Endothelial cell of umbilical vein (primary cell): ENCODE results near the gene APBA2. TPM values are rescaled to one million over a fixed set of nuclear protein-coding genes. Genes with fewer than 3 reads are reported as not detected.

ENCODE experiments used
- BruUV-seq: library from RNA; stranded (reverse); fragments of 400-500 nt; replicated peaks from 2 replicates; lab custom pipeline; 2021; lab: Mats Ljungman, UMichigan
- CTCF ChIA-PET: fragments of 300-600, 350-600 bp; sonication (Branson Sonifier 250); formaldehyde crosslinking; loops from one replicate; lab custom pipeline; 2021; ENCODE audit warnings: antibody characterized with exemption, inconsistent platforms; lab: Charles Lee
- POLR2A ChIA-PET: fragments of 300-600, 350-600 bp; sonication (Branson Sonifier 250); formaldehyde crosslinking; loops from one replicate; lab custom pipeline; 2021; ENCODE audit warnings: antibody characterized with exemption, inconsistent platforms; lab: Charles Lee
- DNase-seq: peaks from one replicate; pipeline ENCODE4 v3.0.0-alpha.2; 2011; ENCODE audit warnings: low read depth, low spot score
- FAIRE-seq: peaks from 2 replicates; lab custom pipeline; 2011; peaks lifted over from hg19 to GRCh38; lab: Jason Lieb, UNC
- H2AFZ ChIP-seq: 2 replicates; pipeline ENCODE4 v1.6.0; 2012; ENCODE audit warnings: low read depth, low read length, control low read depth, inconsistent platforms
- H3K27ac ChIP-seq: 2 replicates; pipeline ENCODE4 v1.5.1; 2011; ENCODE audit warnings: low read depth, mild to moderate bottlenecking, control low read depth, low read length, moderate library complexity; ENCODE audit not compliant: insufficient read depth
- H3K27me3 ChIP-seq, 2 experiments: 2 replicates each; pipeline versions ENCODE4 v1.6.0 to v1.6.1; 2011; ENCODE audit warnings: low read length in 2 of 2, mixed read lengths in 1 of 2; ENCODE audit not compliant: control insufficient read depth in 2 of 2, insufficient read depth in 2 of 2
- H3K36me3 ChIP-seq, 2 experiments: 2 replicates in 1 of 2; 3 replicates in 1 of 2; pipeline ENCODE4 v1.5.1; 2011; ENCODE audit warnings: low read length in 2 of 2, mild to moderate bottlenecking in 1 of 2, moderate library complexity in 1 of 2; ENCODE audit not compliant: control insufficient read depth in 2 of 2, insufficient read depth in 2 of 2; ENCODE audit errors: extremely low read depth in 1 of 2
- H3K4me1 ChIP-seq: 3 replicates; pipeline ENCODE4 v1.5.1; 2011; ENCODE audit warnings: mild to moderate bottlenecking, low read length; ENCODE audit not compliant: control insufficient read depth, insufficient read depth; ENCODE audit errors: extremely low read depth
- H3K4me2 ChIP-seq: 2 replicates; pipeline ENCODE4 v1.6.1; 2011; ENCODE audit warnings: low read length, control low read depth, mixed read lengths; ENCODE audit not compliant: insufficient read depth
- H3K4me3 ChIP-seq, 3 experiments: fragments of 200-600 bp in 1 of 3; sonication (generic), shearing (Covaris generic) in 1 of 3; replicated peaks in 1 of 3; 2 replicates each; pipeline ENCODE4 v1.5.1; 2011 to 2016; ENCODE audit warnings: control low read depth in 3 of 3, low read length in 3 of 3, mild to moderate bottlenecking in 2 of 3, inconsistent platforms in 1 of 3, low read depth in 1 of 3, moderate library complexity in 1 of 3; ENCODE audit not compliant: insufficient read depth in 1 of 3
- H3K79me2 ChIP-seq: 2 replicates; pipeline ENCODE4 v1.6.0; 2012; ENCODE audit warnings: low read length, inconsistent platforms; ENCODE audit not compliant: control insufficient read depth, insufficient read depth
- H3K9ac ChIP-seq: replicated peaks from 2 replicates; pipeline ENCODE3; 2011; ENCODE audit warnings: low read length, control low read depth; ENCODE audit not compliant: insufficient read depth; ENCODE audit errors: extremely low read depth
- H3K9me1 ChIP-seq: replicated peaks from 3 replicates; pipeline ENCODE4 v1.6.0; 2011; ENCODE audit warnings: mild to moderate bottlenecking, low read length; ENCODE audit not compliant: control insufficient read depth, insufficient read depth; ENCODE audit errors: extremely low read depth
- H3K9me3 ChIP-seq: replicated peaks from 2 replicates; pipeline ENCODE4 v1.5.1; 2012; ENCODE audit warnings: low read length, inconsistent platforms; ENCODE audit not compliant: control insufficient read depth, insufficient read depth
- H4K20me1 ChIP-seq: replicated peaks from 2 replicates; pipeline ENCODE3; 2011; ENCODE audit warnings: mild to moderate bottlenecking, low read length; ENCODE audit not compliant: control insufficient read depth, insufficient read depth; ENCODE audit errors: extremely low read depth
- CTCF ChIP-seq, 2 donors: IDR thresholded peaks; 1 replicate in 1 of 2; 2 replicates in 1 of 2; pipeline ENCODE4 v1.5.1; 2011; ENCODE audit warnings: low read length in 2 of 2, mild to moderate bottlenecking in 2 of 2, moderate library complexity in 2 of 2, control low read depth in 1 of 2, inconsistent platforms in 1 of 2, low read depth in 1 of 2; ENCODE audit not compliant: insufficient read depth in 1 of 2; ENCODE audit errors: extremely low read depth in 1 of 2
- EZH2 ChIP-seq: IDR thresholded peaks from 2 replicates; pipeline ENCODE4 v1.6.1; 2012; ENCODE audit warnings: borderline replicate concordance, low read depth, mild to moderate bottlenecking, moderate library complexity, low read length, inconsistent platforms; ENCODE audit not compliant: severe bottlenecking
- GATA2 ChIP-seq: IDR thresholded peaks from 2 replicates; pipeline ENCODE4 v1.7.0; 2011; ENCODE audit warnings: low read depth, mild to moderate bottlenecking, moderate library complexity, mixed read lengths, low read length; ENCODE audit not compliant: insufficient read length, insufficient read depth
- JUN ChIP-seq: IDR thresholded peaks from 2 replicates; pipeline ENCODE4 v1.6.1; 2011; ENCODE audit warnings: borderline replicate concordance, low read depth; ENCODE audit not compliant: insufficient read length, insufficient read depth
- MYC ChIP-seq: IDR thresholded peaks from one replicate; pipeline ENCODE4 v1.6.1; 2011; ENCODE audit warnings: mild to moderate bottlenecking, low read depth, low read length
- POLR2AphosphoS5 ChIP-seq: IDR thresholded peaks from 2 replicates; pipeline ENCODE4 v1.6.1; 2012; ENCODE audit warnings: low read depth, mild to moderate bottlenecking, control low read depth, low read length, moderate library complexity; ENCODE audit not compliant: insufficient read depth
- dilution Hi-C: fragments of 300-500 bp; cut with MboI; formaldehyde crosslinking; loops from one replicate; pipeline ENCODE4 v1.15.0; 2019; ENCODE audit warnings: low sequenced_read_pairs; ENCODE audit not compliant: extremely low pct_ligation_motif_present
- intact Hi-C: fragments of 100-400 bp; cut with micrococcal nuclease; formaldehyde crosslinking; loops from one replicate; pipeline ENCODE4 v1.10.0; 2022
- polyA plus RNA-seq, 4 experiments: library from polyadenylated mRNA; depleted of rRNA in 3 of 4; stranded (reverse) in 3 of 4; unstranded in 1 of 4; fragments of >200 nt; gene quantifications; 2 replicates each; pipeline versions ENCODE4 v1.2.1 to v1.2.3, GENCODE V29; 2011 to 2012; ENCODE audit warnings: missing spikeins in 1 of 4
- total RNA-seq: library from RNA; stranded (reverse); gene quantifications from 2 replicates; pipeline ENCODE4 v1.2.3, GENCODE V29; 2021
- TF ChIP-seq, protein P1 (sequence below): IDR thresholded peaks from 2 replicates; pipeline ENCODE4 v1.6.1; 2011; ENCODE audit not compliant: insufficient read depth, insufficient read length

APBA2 gene
- total and polyA plus RNA-seq, 2 donors (not counting 3 experiments of a cell fraction or from before 2014, with no cell fraction given): 5.7 to 11.1 TPM

DNA sequence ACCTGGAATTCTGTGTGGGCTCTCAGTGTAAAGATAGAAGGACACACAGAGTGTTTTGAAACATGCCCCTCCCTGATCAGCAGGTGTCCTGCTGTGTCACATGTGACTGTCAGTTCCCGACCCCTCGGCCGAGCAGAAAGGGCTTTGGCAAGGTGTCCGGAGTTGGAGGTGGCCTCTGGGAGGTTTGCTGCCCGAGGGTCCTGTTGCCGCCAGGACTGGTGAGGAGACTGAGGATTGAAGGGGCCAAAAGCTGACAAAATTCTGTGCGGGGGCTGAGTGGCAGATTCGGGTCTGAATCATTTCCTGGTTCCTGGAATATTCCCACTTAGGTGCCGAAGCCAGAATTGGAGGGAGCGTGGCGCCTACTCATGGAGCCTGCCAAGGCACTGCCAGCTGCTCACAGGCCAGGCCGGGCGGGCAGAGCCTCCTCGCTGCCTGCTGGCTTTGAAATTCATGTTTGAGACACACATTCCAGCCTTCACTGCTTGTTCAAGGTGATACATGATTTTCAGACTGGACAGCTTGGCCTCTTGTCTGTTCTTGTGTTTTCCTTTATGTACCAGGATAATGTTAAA lies 83.8 kb downstream of the APBA2 start:
- POLR2A ChIA-PET: no interaction called here
- no peaks in the 10 kb centered on the region for H3K9me3 ChIP-seq
- peaks cover 0 to 1% of the 10 kb centered on the region in 2 experiments for H3K27me3 ChIP-seq
- no peak overlapping the region for H3K27ac ChIP-seq
- no peaks in the 10 kb centered on the region for H4K20me1 ChIP-seq
- FAIRE-seq (no peak), DNase-seq (no peak)
- BruUV-seq: no TSS peak
- CTCF ChIA-PET: no interaction called here
- no peak overlapping the region for H3K4me3 ChIP-seq
- peaks cover 11% of the 10 kb centered on the region for H3K4me1 ChIP-seq
- no peak overlapping the region for H3K9ac ChIP-seq
- no peaks in the 10 kb centered on the region for H3K9me1 ChIP-seq
- intact Hi-C loops (no loop called here), dilution Hi-C loops (no loop called here)
- no peaks in the 10 kb centered on the region for H3K79me2 ChIP-seq
- H2AFZ ChIP-seq: no peak overlapping the region
- H3K4me2 ChIP-seq: no peak overlapping the region
- TF ChIP-seq, protein P1, sequence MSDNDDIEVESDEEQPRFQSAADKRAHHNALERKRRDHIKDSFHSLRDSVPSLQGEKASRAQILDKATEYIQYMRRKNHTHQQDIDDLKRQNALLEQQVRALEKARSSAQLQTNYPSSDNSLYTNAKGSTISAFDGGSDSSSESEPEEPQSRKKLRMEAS: no peak
- TF ChIP-seq POLR2AphosphoS5 (no peak), CTCF (IDR thresholded peaks at IDR 0.05; ENCODE audit: extremely low read depth in 1 of 2, insufficient read depth in 1 of 2, low read depth in 1 of 2, low read length in 2 of 2) (no peak), MYC (no peak), GATA2 (no peak), EZH2 (no peak), JUN (no peak)
- no peaks in the 10 kb centered on the region for H3K36me3 ChIP-seq
